Erythroblast (primary cell): ENCODE results near the gene EBP.

Experiments used
- GATA1 ChIP-seq: IDR thresholded peaks from 2 replicates; pipeline ENCODE4 v1.6.1; 2011; ENCODE audit warnings: low read depth, mild to moderate bottlenecking, control low read depth, low read length, moderate library complexity
- POLR2A ChIP-seq: IDR thresholded peaks from 2 replicates; pipeline ENCODE4 v1.6.1; 2011; ENCODE audit warnings: mild to moderate bottlenecking, low read length

DNA sequence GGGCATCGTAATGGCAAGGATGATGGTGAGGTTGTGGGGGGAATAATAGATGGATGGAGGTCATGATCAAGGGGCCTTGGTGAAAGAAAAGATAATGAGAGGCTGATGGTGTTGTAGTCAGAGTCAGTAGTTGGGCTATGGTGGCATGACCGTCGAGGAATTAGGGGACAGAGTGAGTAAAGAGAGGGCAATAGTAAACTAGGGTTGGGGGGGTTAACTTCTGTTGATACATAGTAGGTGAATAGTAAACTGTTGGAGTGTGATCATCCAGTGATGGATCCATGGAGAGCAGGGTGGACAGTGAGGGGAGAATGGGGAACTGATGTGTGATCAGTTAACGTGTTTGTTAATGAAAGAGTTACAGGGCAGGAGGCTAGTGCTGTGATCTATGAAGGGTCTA is 44.7 kb upstream of the EBP start:
- TF ChIP-seq POLR2A (no peak), GATA1 (no peak)
